ENCODE results near the gene SLC9A4.
"Not testable (repeated sequence)": the region's sequence is repeated elsewhere in the genome, so short reads cannot be mapped to it uniquely, and the experiment has no call there.

Gene SLC9A4

DNA sequence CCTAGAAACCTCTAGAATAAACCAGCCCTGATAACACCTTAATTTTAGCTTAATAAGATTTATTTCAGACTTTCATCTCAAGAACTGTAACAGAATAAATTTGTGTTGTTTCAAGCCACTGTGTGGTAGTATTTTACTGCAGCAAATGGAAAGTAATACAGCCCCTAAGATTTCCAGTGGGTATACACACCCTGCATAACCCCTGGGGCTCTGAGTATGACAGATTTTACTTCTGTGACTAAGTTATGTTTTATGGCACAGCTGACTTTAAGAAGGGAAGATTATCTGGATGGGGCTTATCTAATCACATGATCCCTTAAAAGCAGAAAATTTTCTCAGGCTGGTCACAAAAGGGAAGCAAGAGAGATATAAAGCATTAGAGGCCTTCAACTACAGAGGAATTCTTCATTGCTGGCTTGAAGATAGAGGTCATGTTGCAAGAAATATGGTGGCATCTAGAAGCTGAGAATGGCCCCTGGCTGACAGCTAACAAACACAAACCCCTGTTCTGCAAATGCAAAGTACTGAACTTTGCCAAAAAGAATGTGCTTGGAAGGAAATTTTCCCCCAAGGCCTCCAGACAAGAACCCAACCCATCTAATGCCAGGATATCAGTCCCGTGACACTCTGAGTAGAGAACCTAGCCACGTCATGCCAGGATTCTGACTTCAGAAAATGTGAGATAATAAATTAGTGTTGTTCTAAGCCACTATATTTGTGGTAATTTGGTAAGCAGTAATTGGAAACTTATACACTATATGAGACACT lies 78.5 kb downstream of the SLC9A4 start:
- H3K27me3 ChIP-seq (ENCODE audit: insufficient read depth, low read length): no peaks in the 10 kb centered on the region

DNA sequence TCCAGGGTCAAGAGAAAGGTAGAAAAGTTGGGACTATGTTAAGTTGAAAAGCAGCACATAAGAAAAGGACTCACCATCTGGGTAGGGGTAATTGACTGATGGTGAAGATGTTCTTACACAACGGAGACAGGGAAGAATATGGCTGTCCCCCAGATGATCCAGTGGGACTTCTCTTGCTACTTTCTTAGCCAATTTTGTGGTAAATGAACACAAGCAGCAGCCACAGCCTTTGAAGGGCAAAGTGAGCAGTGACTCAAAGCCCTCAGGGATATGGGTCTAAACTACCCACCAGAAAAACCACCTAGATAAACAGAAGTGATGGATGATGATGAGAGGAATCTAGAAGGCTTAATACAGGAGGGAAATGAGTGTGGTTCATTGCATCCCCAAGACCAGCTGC lies 80.6 kb downstream of the SLC9A4 start:
- no peaks in the 10 kb centered on the region for H3K4me1 ChIP-seq (ENCODE audit: insufficient read depth, low read length)
- no peaks in the 10 kb centered on the region for H3K27me3 ChIP-seq (ENCODE audit: insufficient read depth, low read length)
- no peaks in the 10 kb centered on the region for H3K36me3 ChIP-seq (ENCODE audit: insufficient read depth, low read length)
- H2AFZ ChIP-seq (ENCODE audit: low read depth, low read length): no peak overlapping the region
- peaks cover 2% of the 10 kb centered on the region for H3K9me3 ChIP-seq (ENCODE audit: low read length)
- no peak overlapping the region for H3K4me3 ChIP-seq (ENCODE audit: low read length)

More for the DNA sequence above, 78.5 kb downstream of the SLC9A4 start:
- H3K9me3 ChIP-seq (ENCODE audit: low read length): peaks cover 2% of the 10 kb centered on the region
- H3K4me3 ChIP-seq (ENCODE audit: low read length): no peak overlapping the region
- no peaks in the 10 kb centered on the region for H3K36me3 ChIP-seq (ENCODE audit: insufficient read depth, low read length)
- no peak overlapping the region for H2AFZ ChIP-seq (ENCODE audit: low read depth, low read length)
- no peaks in the 10 kb centered on the region for H3K4me1 ChIP-seq (ENCODE audit: insufficient read depth, low read length)

DNA sequence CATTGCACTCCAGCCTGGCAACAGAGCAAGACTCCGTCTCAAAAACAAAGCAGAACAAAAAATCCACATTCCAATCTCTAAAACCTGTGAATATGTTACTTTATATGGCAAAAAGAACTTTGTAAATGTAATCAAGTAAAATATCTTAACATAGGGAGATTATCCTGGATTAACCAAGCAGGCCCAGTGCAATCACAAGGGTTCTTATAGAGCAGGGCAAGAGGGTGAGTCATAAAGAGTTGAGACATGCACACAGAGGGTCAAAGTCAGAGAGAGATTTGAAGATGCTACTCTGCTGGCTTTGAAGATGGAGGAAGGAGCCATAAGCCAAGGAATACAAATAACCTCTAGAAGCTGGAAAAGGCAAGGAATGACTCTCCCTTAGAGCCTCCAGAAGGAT lies 85.4 kb downstream of the SLC9A4 start:
- Histone ChIP-seq H3K27me3 (ENCODE audit: insufficient read depth, low read length) (no peaks in the 10 kb centered on the region), H3K4me3 (ENCODE audit: low read length) (no peak overlapping the region), H2AFZ (ENCODE audit: low read depth, low read length) (no peak overlapping the region), H3K4me1 (ENCODE audit: insufficient read depth, low read length) (no peaks in the 10 kb centered on the region), H3K9me3 (ENCODE audit: low read length) (no peaks in the 10 kb centered on the region), H3K36me3 (ENCODE audit: insufficient read depth, low read length) (no peaks in the 10 kb centered on the region)

DNA sequence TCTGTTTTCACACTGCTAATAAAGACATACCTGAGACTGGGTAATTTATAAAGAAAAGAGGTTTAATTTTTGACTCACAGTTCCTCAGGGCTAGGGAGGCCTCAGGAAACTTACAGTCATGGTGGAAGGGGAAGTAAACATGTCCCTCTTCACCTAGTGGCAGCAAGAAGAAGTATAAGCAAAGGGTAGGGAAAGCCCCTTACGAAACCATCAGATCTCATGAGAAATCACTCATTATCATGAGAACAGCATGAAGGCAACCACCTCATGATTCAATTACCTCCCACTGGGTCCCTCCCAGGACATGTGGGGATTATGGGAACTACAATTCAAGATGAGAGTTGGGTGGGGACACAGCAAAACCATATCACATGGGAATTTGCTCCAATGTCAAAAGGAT lies 89.5 kb downstream of the SLC9A4 start:
- not testable (repeated sequence) for H3K9me3 ChIP-seq (ENCODE audit: low read length); H3K4me3 ChIP-seq (ENCODE audit: low read length); H3K4me1 ChIP-seq (ENCODE audit: insufficient read depth, low read length); H2AFZ ChIP-seq (ENCODE audit: low read depth, low read length); H3K36me3 ChIP-seq (ENCODE audit: insufficient read depth, low read length); H3K27me3 ChIP-seq (ENCODE audit: insufficient read depth, low read length)

DNA sequence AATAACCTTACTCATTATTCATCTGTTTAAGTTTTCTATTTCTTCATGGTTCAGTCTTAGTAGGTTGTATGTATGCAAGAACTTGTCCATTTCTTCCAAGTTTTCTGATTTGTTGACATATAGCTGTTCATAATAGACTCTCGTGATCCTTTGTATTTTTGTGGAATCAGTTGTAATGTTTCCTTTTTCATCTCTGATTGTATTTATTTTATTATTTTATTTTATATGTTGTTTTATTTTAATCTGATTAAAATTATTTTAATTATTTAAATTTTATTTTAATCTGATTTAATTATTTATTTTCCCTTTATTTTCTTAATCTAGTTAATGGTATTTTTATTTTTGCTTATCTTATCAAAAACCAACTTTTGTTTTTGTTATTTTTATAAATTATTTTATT lies 102.9 kb downstream of the SLC9A4 start:
- Histone ChIP-seq H2AFZ (ENCODE audit: low read depth, low read length) (no peak overlapping the region), H3K36me3 (ENCODE audit: insufficient read depth, low read length) (no peaks in the 10 kb centered on the region), H3K4me1 (ENCODE audit: insufficient read depth, low read length) (no peaks in the 10 kb centered on the region), H3K4me3 (ENCODE audit: low read length) (no peak overlapping the region), H3K27me3 (ENCODE audit: insufficient read depth, low read length) (no peaks in the 10 kb centered on the region), H3K9me3 (ENCODE audit: low read length) (no peaks in the 10 kb centered on the region)

DNA sequence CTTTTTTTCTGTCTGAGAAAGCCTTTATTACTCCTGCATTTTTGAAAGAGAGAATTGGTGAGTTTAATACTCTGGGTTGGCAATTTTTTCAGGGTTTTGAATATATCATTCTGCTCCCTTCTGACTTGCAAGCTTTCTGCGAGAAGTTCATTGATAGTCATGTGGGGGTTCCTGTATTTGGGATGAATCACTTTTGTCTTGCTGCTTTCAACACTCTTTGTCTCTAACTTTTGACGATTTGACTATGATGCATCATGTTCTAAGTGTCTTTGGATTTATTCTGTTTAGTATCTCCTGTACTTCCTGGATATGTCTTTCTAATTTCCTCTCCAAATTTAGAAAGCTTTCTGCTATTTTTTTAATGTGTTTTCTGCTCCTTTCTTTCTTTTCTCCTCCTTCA lies 105.3 kb downstream of the SLC9A4 start:
- Histone ChIP-seq H3K9me3 (ENCODE audit: low read length) (no peaks in the 10 kb centered on the region), H3K4me1 (ENCODE audit: insufficient read depth, low read length) (no peaks in the 10 kb centered on the region), H3K27me3 (ENCODE audit: insufficient read depth, low read length) (no peaks in the 10 kb centered on the region), H2AFZ (ENCODE audit: low read depth, low read length) (no peak overlapping the region), H3K36me3 (ENCODE audit: insufficient read depth, low read length) (no peaks in the 10 kb centered on the region), H3K4me3 (ENCODE audit: low read length) (no peak overlapping the region)

DNA sequence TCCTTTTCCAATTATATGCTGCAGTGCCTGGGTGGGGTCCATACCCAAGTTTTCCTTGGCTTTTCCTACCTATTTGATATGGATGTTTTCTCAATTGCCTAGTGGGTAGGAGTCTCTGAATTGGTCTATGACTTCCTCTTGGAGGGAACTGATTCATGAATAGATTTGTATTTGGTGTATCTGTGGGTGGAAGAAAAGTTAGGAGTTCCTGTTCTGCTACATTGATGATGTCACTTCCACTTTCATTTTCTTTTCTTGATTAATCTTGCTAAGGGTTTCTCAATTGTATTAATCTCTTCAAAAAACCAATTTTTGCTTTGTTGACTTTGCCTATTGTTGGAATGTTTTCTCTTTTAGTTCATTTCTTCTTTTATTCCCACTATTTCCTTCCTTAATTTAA lies 108.9 kb downstream of the SLC9A4 start:
- no peaks in the 10 kb centered on the region for H3K9me3 ChIP-seq (ENCODE audit: low read length)
- no peaks in the 10 kb centered on the region for H3K27me3 ChIP-seq (ENCODE audit: insufficient read depth, low read length)
- no peak overlapping the region for H2AFZ ChIP-seq (ENCODE audit: low read depth, low read length)
- no peaks in the 10 kb centered on the region for H3K4me1 ChIP-seq (ENCODE audit: insufficient read depth, low read length)
- no peaks in the 10 kb centered on the region for H3K36me3 ChIP-seq (ENCODE audit: insufficient read depth, low read length)
- no peak overlapping the region for H3K4me3 ChIP-seq (ENCODE audit: low read length)

DNA sequence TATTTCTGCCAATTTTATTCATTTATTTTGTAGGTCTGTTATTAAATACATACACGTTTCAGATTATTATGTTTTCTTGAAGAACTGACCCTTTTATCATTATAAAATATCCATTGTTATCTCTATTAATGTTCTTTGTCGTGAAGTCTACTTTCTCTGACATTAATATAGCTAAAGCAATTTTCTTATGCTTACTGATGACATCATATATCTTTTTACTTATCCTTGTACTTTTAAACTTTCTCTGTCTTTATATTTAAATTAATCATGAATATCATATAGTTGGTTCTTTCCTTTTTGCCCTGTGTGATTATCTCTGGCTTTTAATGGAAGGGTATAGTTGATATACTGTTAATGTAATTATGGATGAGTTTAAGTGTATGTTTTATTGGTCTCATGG lies 109.8 kb downstream of the SLC9A4 start:
- Histone ChIP-seq H3K4me3 (ENCODE audit: low read length) (no peak overlapping the region), H3K4me1 (ENCODE audit: insufficient read depth, low read length) (no peaks in the 10 kb centered on the region), H3K36me3 (ENCODE audit: insufficient read depth, low read length) (no peaks in the 10 kb centered on the region), H3K27me3 (ENCODE audit: insufficient read depth, low read length) (no peaks in the 10 kb centered on the region), H3K9me3 (ENCODE audit: low read length) (no peaks in the 10 kb centered on the region), H2AFZ (ENCODE audit: low read depth, low read length) (no peak overlapping the region)

Data from neuron (in vitro differentiated cells).